Stimulated activated CD4-positive, alpha-beta T cell treated with anti-CD3 and anti-CD28 coated beads, Interleukin-4, amount 100 ng/mL, for 1 hour (primary cell): Measurements from ENCODE around the gene LIN7B.
A peak's percentile ranks its signal among the peaks of the same experiment; 100 is the strongest.

Experiments used
- DNase-seq: peaks from one replicate; pipeline ENCODE4 v3.0.0-alpha.2; 2020

Gene LIN7B

GRCh38 chr19:49148784-49149651 is 34.8 kb downstream of the LIN7B start:
- peak; percentile 82 for DNase-seq

GRCh38 chr19:49149652-49150105 is 35.5 kb downstream of the LIN7B start:
- DNase-seq, result no peak

- DNase-seq, result peak; percentile 29
Observed at GRCh38 chr19:49150106-49150943, 36.2 kb downstream of the LIN7B start.

DNA sequence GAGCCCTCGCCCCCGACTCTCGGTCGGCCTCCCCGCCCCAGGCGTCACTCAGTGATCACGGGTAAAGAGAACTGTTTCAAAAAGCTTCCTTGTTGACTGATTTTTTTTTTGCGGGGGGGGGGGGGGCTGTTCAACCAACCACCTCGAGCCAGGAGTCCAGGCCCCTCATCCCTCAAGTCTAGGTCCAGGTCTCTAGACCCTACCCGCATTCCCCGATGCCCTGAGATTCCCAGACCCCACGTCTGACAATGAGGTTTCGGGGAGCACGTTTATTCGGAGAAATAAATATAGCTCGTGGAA is 36.7 kb downstream of the LIN7B start:
- no peak for DNase-seq

DNA sequence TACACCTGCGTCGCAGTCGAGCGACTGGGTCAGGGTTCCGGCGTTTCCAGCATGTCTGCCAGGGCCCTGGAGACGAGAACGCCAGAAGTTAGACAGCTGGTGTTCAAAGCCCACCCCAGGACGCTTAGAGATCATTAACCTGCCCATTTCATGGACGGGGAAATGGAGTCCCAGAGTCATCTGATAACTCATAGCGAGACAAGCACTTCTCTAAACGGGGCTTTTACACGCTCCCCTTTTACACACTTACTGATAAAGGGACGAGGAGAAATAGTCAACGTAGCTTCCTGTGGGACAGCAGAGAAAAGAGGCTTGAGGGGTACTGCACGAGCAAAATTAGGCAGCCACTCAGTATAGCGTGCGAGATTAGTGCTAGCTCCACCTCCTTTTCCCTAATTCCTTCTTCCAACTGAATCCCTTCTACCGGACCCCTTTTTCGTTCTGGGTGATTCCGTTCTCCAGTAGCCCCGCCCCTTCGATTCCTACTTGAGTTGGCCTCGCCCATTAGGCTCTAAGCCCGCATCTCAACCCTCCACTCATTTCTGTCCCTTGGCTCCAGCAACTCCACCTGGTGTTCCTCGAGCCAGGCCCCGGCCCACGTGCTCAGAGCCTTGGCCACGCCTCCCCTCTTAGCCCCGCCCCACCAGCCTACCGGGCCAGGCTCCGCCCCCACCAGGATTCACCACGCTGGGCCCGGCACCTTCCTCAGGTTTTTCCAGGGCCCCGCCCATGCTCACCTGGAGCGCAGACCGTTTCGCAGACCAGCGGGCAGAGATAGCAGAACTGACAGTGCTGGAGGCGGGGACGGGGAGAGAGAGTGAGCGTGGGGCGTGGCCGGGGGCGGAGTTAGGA is 37.3 kb downstream of the LIN7B start:
- DNase-seq, result peak; percentile 46

DNA sequence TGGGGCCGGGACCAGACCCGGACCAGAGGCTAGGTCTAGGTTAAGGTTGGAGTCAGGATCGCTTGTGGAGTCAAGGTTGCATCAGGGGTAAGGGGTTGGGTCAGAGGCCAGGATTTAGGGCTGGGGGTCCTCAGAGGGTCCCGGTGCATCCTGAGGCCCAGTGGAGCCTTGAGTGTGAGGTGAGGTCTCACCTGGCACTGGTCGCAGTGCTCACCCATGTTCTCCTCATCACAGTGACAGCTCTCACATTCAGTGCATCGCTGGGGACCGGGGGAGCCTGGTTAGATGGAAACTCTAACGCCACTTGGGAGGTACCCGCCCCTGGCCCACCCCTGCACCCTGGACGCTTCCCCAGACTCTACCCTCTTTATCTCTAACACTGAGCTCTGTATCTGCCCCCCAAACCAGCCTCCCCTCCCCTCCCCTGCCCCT is 38.0 kb downstream of the LIN7B start:
- DNase-seq, result no peak

- DNase-seq, result no peak
Observed at GRCh38 chr19:49153167-49153809, 39.1 kb downstream of the LIN7B start.

GRCh38 chr19:49154279-49154678 is 40.1 kb downstream of the LIN7B start:
- no peak for DNase-seq

GRCh38 chr19:49155005-49155819 is 41.0 kb downstream of the LIN7B start, which contains the start of gene HRC:
TSS of gene HRC (minus strand) at chr19:49155396. CDS start at chr19:49155237, 159 bp downstream.
- no peak for DNase-seq

- DNase-seq, result no peak
Observed at GRCh38 chr19:49155820-49156346, 41.7 kb downstream of the LIN7B start.

- DNase-seq, result peak; percentile 55
Observed at GRCh38 chr19:49157445-49158224, 43.5 kb downstream of the LIN7B start, which contains the start of gene TRPM4. TSS of gene TRPM4 (plus strand) at chr19:49157792. CDS start at chr19:49157867, 75 bp downstream.

DNA sequence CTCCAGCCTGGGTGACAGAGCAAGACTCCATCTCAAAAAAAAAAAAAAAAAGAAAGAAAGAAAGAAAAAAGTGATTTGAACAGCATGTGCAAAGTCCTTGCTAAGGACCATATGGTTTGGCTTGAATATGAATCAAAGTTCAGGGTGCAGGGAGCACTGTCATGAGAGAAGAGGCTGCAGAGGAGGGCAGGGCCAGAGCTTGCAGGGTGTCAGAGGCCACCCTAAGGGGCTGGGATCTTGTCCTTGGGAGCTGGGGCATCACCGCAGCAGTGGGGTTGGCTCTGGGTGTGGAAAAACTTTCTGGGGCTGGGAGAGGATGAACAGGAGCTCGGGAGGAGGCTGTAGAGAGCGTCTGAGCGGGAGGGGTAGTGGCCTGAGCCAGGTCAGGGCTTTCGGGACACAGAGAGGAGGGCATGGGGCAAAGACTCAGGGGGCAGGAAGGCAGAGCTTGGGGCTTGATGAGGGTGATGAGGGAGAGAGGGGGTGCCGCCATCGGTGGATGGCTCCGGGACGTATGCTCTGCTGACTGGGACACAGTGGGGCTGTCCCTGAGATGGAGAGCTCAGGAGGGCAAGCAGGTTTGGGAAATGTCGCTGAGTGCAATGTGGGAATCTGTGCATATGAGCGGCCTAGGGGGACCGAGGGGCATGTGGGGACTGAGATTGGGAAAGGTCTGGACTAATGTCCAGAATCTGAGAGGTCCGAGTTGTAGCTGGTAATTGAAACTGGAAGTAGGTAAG is 46.5 kb downstream of the LIN7B start:
- DNase-seq, result no peak

DNA sequence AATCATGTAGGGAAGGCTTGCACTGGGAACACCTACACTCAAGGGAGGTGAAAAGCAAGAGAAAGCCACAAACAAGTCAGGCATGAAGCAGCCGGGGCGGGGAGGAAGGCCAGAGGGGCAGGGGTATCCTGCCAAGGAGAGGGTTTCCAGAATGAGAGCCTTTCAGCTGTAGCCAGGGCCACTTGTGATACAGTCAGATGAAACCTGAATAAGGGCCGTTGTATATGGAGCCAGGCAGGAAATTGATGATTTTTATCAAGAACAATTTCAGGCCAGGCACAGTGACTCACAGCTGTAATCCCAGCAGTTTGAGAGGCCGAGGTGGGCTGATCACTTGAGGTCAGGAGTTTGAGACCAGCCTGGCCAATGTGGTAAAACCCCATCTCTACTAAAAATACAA is 47.8 kb downstream of the LIN7B start:
- no peak for DNase-seq

- DNase-seq, result no peak
Observed at GRCh38 chr19:49165111-49165750, 51.1 kb downstream of the LIN7B start.

DNA sequence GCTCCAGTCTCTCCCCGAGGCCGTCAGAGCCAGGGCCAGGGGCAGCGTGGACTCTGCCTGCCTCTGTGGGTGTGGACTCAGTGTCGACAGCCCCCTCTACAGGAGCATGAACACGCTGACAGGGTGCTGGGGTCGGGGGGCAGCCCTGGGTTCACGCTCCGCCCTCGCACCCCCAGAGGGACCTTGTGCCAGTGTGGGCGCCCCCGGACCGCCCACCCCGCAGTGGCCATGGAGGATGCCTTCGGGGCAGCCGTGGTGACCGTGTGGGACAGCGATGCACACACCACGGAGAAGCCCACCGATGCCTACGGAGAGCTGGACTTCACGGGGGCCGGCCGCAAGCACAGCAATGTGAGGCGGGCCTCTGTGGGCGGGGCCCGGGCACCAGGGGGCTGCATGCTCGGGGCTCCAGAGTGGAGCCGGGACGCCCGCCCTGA is 51.7 kb downstream of the LIN7B start:
- DNase-seq, result no peak

DNA sequence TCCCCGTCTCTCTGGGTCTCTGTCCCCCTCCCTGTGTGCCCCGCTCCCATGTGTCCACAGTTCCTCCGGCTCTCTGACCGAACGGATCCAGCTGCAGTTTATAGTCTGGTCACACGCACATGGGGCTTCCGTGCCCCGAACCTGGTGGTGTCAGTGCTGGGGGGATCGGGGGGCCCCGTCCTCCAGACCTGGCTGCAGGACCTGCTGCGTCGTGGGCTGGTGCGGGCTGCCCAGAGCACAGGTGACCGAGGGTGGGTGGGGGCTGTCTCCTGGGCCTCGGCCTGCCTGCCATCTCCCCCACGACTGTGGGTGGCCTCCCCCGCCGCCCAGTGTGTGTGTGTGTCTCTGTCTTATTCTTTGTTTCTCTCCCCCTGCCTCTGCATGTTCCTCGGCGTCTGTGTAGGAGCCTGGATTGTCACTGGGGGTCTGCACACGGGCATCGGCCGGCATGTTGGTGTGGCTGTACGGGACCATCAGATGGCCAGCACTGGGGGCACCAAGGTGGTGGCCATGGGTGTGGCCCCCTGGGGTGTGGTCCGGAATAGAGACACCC is 53.8 kb downstream of the LIN7B start:
- DNase-seq, result no peak
